IMR-90 (cell line): ENCODE data around the gene SNTA1.

Experiments
- BHLHE40 ChIP-seq: fragments of 150-350 bp; IDR thresholded peaks from 2 replicates; pipeline ENCODE4 v1.6.1; 2016; ENCODE audit warnings: mild to moderate bottlenecking, low read depth, low read length
- CEBPB ChIP-seq: IDR thresholded peaks from 2 replicates; pipeline ENCODE4 v1.6.1; 2012; ENCODE audit warnings: low read depth, low read length, improper control_type of control experiment
- FOS ChIP-seq: fragments of 150-350 bp; IDR thresholded peaks from 2 replicates; pipeline ENCODE4 v1.6.1; 2016; ENCODE audit warnings: low read depth, low read length
- MAFK ChIP-seq: IDR thresholded peaks from 2 replicates; pipeline ENCODE4 v1.6.1; 2012; ENCODE audit warnings: low read depth, low read length, improper control_type of control experiment
- NFE2L2 ChIP-seq: fragments of 150-350 bp; IDR thresholded peaks from 2 replicates; pipeline ENCODE4 v1.6.1; 2016; ENCODE audit warnings: low read depth, mild to moderate bottlenecking, low read length
- POLR2A ChIP-seq: IDR thresholded peaks from 2 replicates; pipeline ENCODE4 v1.6.1; 2012; ENCODE audit warnings: mild to moderate bottlenecking, low read depth, low read length
- RAD21 ChIP-seq: IDR thresholded peaks from 2 replicates; pipeline ENCODE4 v1.6.1; 2012; ENCODE audit warnings: low read length, improper control_type of control experiment
- RCOR1 ChIP-seq: IDR thresholded peaks from 2 replicates; pipeline ENCODE4 v1.6.1; 2012; ENCODE audit warnings: mild to moderate bottlenecking, low read length, improper control_type of control experiment; ENCODE audit not compliant: insufficient replicate concordance
- TF ChIP-seq, protein P1 (sequence below): conservative IDR thresholded peaks from 2 replicates; pipeline ENCODE4 v1.5.1; 2012; ENCODE audit warnings: mild to moderate bottlenecking, low read depth, low read length, improper control_type of control experiment
- TF ChIP-seq, protein P2 (sequence below): fragments of 150-350 bp; IDR thresholded peaks from 2 replicates; pipeline ENCODE4 v1.6.1; 2017; ENCODE audit warnings: mild to moderate bottlenecking, antibody characterized with exemption, low read length, low read depth

DNA sequence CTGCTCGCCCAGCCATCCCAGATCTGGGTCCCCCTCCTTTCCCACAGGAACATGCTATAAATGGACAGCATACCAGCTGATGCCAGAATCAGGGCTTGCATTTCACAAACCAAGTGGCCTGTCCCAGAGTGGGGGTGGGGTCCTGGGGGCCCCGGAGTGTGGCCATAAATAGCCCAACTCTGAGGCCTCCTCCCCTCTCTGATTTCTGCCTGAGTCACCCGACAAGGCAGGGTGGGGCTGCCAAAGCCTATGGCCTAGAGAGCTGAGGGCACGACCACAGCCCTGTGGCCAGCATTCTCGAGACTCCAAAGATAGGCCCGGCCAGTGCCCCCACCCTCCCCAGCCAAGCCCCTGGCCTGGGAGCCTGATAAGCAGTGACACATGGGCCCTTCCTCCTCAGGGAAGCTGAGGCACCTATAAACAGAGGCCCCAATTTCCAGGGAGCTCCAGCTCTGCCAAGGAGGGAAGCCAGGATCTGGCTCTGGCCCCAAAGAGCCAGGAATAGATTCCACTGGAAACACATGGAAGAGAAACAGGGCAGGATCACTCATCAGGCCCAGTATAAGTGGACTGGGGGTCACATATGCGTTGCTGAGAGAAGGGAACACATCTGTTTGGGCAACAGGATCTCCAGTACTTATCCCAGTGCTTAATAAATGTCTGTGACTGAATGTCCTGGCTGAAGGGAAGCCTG is 20.3 kb downstream of the SNTA1 start:
- TF ChIP-seq, protein P1, sequence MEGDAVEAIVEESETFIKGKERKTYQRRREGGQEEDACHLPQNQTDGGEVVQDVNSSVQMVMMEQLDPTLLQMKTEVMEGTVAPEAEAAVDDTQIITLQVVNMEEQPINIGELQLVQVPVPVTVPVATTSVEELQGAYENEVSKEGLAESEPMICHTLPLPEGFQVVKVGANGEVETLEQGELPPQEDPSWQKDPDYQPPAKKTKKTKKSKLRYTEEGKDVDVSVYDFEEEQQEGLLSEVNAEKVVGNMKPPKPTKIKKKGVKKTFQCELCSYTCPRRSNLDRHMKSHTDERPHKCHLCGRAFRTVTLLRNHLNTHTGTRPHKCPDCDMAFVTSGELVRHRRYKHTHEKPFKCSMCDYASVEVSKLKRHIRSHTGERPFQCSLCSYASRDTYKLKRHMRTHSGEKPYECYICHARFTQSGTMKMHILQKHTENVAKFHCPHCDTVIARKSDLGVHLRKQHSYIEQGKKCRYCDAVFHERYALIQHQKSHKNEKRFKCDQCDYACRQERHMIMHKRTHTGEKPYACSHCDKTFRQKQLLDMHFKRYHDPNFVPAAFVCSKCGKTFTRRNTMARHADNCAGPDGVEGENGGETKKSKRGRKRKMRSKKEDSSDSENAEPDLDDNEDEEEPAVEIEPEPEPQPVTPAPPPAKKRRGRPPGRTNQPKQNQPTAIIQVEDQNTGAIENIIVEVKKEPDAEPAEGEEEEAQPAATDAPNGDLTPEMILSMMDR = no peak
- peak; percentile 54; the same call in 1 of the 2 replicates for TF ChIP-seq BHLHE40
- no peak for TF ChIP-seq RAD21
- TF ChIP-seq RCOR1 = no peak
- TF ChIP-seq MAFK = no peak
- TF ChIP-seq POLR2A = no peak
- TF ChIP-seq FOS = 0 out of 2 replicates have a peak, but pooled peaks have one; percentile 14
- TF ChIP-seq CEBPB = no peak
- TF ChIP-seq, protein P2, sequence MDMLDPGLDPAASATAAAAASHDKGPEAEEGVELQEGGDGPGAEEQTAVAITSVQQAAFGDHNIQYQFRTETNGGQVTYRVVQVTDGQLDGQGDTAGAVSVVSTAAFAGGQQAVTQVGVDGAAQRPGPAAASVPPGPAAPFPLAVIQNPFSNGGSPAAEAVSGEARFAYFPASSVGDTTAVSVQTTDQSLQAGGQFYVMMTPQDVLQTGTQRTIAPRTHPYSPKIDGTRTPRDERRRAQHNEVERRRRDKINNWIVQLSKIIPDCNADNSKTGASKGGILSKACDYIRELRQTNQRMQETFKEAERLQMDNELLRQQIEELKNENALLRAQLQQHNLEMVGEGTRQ = no peak
- peak; percentile 19; the same call in 1 of the 2 replicates for TF ChIP-seq NFE2L2
